ENCODE measurements around the gene RDH12.

DNA sequence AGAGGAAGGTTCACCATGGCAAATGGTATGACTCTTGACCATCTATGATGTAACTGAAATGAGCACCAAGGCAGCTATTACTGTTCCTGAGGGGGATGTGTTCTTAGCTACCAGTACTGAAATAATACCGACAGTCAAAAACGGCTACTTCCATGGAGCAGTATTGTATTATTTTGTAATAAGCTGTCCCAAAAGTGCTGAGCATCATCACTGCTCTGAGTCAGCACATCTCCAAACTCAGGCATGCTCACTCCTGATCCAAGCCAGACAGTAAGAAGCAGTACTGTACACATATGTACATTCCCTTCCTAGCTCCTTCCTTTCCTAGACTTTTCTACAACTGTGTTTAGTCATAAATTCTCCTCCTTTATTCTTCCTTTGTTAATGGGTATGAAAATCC, 35.8 kb upstream of the RDH12 start:
- TF ChIP-seq, protein P1, sequence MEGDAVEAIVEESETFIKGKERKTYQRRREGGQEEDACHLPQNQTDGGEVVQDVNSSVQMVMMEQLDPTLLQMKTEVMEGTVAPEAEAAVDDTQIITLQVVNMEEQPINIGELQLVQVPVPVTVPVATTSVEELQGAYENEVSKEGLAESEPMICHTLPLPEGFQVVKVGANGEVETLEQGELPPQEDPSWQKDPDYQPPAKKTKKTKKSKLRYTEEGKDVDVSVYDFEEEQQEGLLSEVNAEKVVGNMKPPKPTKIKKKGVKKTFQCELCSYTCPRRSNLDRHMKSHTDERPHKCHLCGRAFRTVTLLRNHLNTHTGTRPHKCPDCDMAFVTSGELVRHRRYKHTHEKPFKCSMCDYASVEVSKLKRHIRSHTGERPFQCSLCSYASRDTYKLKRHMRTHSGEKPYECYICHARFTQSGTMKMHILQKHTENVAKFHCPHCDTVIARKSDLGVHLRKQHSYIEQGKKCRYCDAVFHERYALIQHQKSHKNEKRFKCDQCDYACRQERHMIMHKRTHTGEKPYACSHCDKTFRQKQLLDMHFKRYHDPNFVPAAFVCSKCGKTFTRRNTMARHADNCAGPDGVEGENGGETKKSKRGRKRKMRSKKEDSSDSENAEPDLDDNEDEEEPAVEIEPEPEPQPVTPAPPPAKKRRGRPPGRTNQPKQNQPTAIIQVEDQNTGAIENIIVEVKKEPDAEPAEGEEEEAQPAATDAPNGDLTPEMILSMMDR (IDR thresholded peaks at IDR 0.05): no peak
- TF ChIP-seq POLR2A (IDR thresholded peaks at IDR 0.05): no peak

Measured in uterus (tissue), 2 donors.